ENCODE measurements around the gene TDRKH.

The TDRKH gene

DNA sequence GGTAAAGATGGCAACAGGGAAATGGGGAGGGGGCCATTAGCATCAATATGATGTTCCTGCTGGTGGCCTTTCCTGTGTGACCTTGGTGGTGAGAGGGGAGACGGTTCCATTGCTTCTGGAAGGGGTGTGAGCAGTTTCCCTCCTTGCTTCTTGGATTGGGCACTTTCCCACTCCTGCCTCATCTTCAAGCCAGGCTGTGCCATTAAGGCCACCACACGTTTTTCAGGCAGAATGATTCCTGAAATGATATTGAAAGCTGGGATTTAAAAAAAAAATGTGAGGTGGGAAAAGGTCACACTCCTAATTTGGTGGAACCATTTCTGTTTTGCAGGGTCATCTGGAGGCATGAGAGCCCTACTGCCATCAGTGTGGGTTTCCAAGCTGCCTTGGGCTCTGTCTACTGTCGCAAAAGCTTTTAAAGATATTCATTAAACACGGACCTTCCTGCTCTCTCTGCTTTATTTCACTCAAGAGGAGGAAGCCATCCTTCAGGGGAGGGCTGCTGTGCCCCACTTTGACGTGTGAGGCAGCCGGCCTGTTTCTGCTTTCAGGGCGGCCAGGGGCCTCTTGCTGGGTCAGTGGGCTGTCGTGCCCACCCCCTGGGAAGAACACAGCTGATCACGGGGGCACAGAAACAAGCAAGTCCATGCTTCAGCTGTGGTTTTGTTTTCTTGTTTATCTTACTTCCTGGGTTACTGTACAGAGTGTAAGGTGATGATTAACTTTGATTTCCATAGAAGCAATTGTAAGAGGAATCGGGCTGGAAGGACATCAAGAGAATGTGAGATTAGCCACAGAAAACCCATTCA, 60.9 kb downstream of the TDRKH start:
- TF ChIP-seq, protein P1, sequence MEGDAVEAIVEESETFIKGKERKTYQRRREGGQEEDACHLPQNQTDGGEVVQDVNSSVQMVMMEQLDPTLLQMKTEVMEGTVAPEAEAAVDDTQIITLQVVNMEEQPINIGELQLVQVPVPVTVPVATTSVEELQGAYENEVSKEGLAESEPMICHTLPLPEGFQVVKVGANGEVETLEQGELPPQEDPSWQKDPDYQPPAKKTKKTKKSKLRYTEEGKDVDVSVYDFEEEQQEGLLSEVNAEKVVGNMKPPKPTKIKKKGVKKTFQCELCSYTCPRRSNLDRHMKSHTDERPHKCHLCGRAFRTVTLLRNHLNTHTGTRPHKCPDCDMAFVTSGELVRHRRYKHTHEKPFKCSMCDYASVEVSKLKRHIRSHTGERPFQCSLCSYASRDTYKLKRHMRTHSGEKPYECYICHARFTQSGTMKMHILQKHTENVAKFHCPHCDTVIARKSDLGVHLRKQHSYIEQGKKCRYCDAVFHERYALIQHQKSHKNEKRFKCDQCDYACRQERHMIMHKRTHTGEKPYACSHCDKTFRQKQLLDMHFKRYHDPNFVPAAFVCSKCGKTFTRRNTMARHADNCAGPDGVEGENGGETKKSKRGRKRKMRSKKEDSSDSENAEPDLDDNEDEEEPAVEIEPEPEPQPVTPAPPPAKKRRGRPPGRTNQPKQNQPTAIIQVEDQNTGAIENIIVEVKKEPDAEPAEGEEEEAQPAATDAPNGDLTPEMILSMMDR (IDR thresholded peaks at IDR 0.05; ENCODE audit: low read depth, low read length): no peak

DNA sequence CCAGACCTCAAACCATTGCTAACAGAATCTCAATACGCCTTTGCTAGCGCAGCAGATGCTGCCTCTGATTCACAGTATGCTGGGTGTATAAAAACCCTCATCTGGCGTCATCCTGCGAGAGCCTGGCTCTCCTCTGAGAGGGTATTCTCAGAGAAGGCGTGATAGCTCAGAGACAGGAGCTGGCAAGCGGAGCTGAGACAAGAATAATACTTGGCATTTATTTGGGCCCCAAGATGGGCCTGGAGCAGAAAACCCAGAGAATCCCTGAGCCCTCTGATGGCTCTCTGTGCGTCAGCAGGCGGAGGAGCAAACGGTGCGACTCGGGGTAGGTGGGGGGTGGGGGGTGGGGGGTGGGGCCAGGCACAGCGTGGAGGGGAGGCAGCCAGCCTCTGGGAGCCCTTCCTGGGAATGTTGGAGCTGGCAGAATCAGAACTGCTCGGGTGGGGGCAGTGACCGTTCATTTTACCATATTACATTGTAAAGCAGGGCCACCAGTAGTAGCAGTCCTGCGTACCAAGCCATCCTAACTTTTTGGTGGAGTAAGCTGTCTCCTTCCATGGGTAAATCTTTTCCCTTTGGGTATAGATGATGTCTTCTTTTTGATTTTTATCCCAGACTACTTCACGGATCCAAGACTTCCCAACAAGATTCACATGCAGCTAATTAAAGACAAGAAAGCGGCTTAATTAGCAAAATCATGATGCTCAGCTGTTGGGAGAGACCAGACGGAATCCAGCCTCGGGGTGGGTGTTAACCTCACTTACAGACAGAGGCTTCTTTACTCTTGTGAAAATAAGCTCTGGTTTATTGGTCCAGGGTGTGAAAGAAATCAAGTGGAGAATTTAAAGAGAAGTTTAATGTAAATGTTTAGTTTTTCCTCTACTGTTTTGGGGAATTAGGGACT, 61.9 kb downstream of the TDRKH start:
- TF ChIP-seq, protein P1 (IDR thresholded peaks at IDR 0.05; ENCODE audit: low read depth, low read length): no peak
- no peak overlapping the region for H3K4me3 ChIP-seq (ENCODE audit: low read depth, low read length)

More for the DNA sequence above, 60.9 kb downstream of the TDRKH start:
- H3K4me3 ChIP-seq (ENCODE audit: low read depth, low read length): no peak overlapping the region

DNA sequence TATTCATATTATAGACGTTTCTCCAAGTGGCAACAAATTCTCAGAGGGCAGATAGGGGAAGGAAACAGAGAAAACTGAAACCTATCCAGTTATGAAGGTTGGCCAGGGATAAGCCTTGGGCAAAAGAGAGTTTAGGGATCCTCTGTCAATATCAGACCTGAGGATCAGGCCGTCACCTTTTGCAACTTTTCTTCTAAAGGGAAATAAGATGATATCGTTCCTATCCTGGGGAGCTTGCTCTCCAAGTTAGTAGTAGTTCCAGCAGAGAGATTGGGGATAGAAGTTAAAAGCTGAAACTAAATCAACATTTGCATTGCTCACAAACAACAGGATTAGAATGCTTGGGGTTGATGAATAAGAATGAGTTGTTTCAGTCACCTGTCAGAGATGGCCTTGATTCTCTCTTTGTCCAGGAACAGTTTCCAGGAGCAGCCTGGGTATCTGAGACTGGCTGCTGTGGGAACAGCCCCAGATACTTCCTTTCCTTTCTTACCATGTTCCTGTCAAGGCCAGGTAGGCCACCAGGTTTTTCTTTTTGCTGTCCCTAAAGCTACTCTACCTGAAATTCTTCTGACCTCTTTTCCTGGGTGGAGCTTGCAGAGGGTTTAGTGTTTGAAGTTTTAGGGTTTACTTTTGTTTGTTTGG, 66.5 kb downstream of the TDRKH start:
- TF ChIP-seq, protein P1 (IDR thresholded peaks at IDR 0.05; ENCODE audit: low read depth, low read length): no peak
- H3K4me3 ChIP-seq (ENCODE audit: low read depth, low read length): no peak overlapping the region
